ENCODE results near the gene LARGE1.

The LARGE1 gene

DNA sequence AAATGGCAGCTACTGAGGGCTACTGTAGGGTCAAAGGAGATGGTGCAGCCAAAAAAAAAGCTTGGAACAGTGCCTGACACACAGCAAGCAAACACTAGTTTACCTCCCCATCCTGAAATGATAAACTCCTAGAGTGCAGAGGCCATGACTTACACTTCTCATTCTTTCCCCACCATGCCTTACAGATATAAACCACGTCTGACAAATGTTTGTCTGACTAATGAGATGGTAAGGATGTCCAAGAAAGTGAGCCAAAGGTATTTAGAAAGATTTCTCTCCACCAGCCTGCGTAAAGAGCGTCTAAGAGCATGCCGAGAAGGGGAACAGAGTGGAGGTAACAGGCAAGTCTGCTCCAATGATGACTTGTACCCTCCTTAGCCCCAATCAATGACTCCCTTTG lies 99.0 kb downstream of the LARGE1 start:
- Histone ChIP-seq H3K79me2 (ENCODE audit: control insufficient read depth, insufficient read depth, low read length, poor library complexity) (no peaks in the 10 kb centered on the region), H2AK5ac (ENCODE audit: low read length) (no peak overlapping the region), H4K91ac (ENCODE audit: low read depth, low read length) (no peak overlapping the region), H3K9me3 (ENCODE audit: insufficient read depth, low read depth, low read length) (peaks cover 2% of the 10 kb centered on the region), H2BK5ac (ENCODE audit: low read depth, low read length, poor library complexity) (no peak overlapping the region), H3K4me2 (ENCODE audit: low read length) (no peak overlapping the region), H3K79me1 (ENCODE audit: low read length) (no peaks in the 10 kb centered on the region), H2BK12ac (ENCODE audit: low read length) (no peak overlapping the region), H3K9ac (ENCODE audit: low read length) (no peak overlapping the region), H4K8ac (ENCODE audit: low read depth, low read length) (no peak overlapping the region), H3K36me3 (ENCODE audit: control insufficient read depth in 1 of 2, insufficient read depth in 2 of 2, low read length in 2 of 2) (no peaks in the 10 kb centered on the region), H3K23ac (ENCODE audit: low read length) (no peak overlapping the region), H3K4ac (ENCODE audit: low read depth, low read length) (no peak overlapping the region), H2AFZ (ENCODE audit: insufficient read depth, low read length, poor library complexity) (no peak overlapping the region), H2BK120ac (ENCODE audit: insufficient read depth, low read length, poor library complexity) (no peak overlapping the region), H3K4me1 (ENCODE audit: control insufficient read depth in 1 of 2, insufficient read depth in 2 of 2, low read length in 2 of 2) (peaks cover 0 to 2% of the 10 kb centered on the region in 2 experiments), H3K27ac (ENCODE audit: low read depth, low read length) (no peak overlapping the region), H4K12ac (ENCODE audit: low read depth, low read length) (no peak overlapping the region), H3K18ac (ENCODE audit: low read length) (no peak overlapping the region), H3K14ac (ENCODE audit: low read length) (no peak overlapping the region), H3K27me3 (ENCODE audit: insufficient read depth, low read length) (no peaks in the 10 kb centered on the region), H3K4me3 (ENCODE audit: low read depth, low read length) (no peak overlapping the region)
- no CpG with 5 or more reads among the region's 4 CpGs for WGBS (ENCODE audit: extremely low coverage, insufficient coverage, insufficient read length)
- no peak for DNase-seq

DNA sequence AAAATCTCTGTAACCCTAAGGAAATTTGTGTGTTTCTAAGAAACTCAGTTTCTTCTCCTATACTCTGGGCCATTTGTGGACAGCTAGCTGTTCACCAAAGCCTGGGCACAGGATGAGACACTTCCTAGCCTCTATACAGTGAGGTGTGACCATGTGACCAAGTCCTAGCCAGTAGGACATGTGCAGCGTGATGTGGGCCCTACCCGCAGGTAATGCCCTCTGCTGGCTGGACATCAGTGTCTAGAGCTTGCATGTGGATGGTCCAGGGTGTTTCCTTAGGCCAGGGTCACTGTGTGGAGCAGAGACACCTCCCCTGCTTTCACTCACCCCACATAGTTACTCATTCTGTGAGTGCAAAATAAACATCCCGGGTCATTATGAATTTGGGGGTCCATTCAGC lies 100.5 kb downstream of the LARGE1 start:
- no peak overlapping the region for H4K91ac ChIP-seq (ENCODE audit: low read depth, low read length)
- WGBS (ENCODE audit: extremely low coverage, insufficient coverage, insufficient read length), result no CpG with 5 or more reads among the region's 3 CpGs
- H3K14ac ChIP-seq (ENCODE audit: low read length), result no peak overlapping the region
- peaks cover 2% of the 10 kb centered on the region for H3K9me3 ChIP-seq (ENCODE audit: insufficient read depth, low read depth, low read length)
- H3K79me1 ChIP-seq (ENCODE audit: low read length), result no peaks in the 10 kb centered on the region
- no peak overlapping the region for H3K4me2 ChIP-seq (ENCODE audit: low read length)
- H3K27me3 ChIP-seq (ENCODE audit: insufficient read depth, low read length), result no peaks in the 10 kb centered on the region
- no peak overlapping the region for H2BK12ac ChIP-seq (ENCODE audit: low read length)
- no peaks in the 10 kb centered on the region for H3K79me2 ChIP-seq (ENCODE audit: control insufficient read depth, insufficient read depth, low read length, poor library complexity)
- no peak overlapping the region for H2BK5ac ChIP-seq (ENCODE audit: low read depth, low read length, poor library complexity)
- H3K18ac ChIP-seq (ENCODE audit: low read length), result no peak overlapping the region
- no peak overlapping the region for H2AK5ac ChIP-seq (ENCODE audit: low read length)
- H3K27ac ChIP-seq (ENCODE audit: low read depth, low read length), result no peak overlapping the region
- no peak overlapping the region for H3K4ac ChIP-seq (ENCODE audit: low read depth, low read length)
- H3K23ac ChIP-seq (ENCODE audit: low read length), result no peak overlapping the region
- no peak overlapping the region for H2AFZ ChIP-seq (ENCODE audit: insufficient read depth, low read length, poor library complexity)
- H2BK120ac ChIP-seq (ENCODE audit: insufficient read depth, low read length, poor library complexity), result no peak overlapping the region
- no peak overlapping the region for H4K8ac ChIP-seq (ENCODE audit: low read depth, low read length)
- H3K4me3 ChIP-seq (ENCODE audit: low read depth, low read length), result no peak overlapping the region
- no peak for DNase-seq
- no peaks in the 10 kb centered on the region for H3K36me3 ChIP-seq (ENCODE audit: control insufficient read depth in 1 of 2, insufficient read depth in 2 of 2, low read length in 2 of 2)
- H4K12ac ChIP-seq (ENCODE audit: low read depth, low read length), result no peak overlapping the region
- no peaks in the 10 kb centered on the region for H3K4me1 ChIP-seq (ENCODE audit: control insufficient read depth in 1 of 2, insufficient read depth in 2 of 2, low read length in 2 of 2)
- no peak overlapping the region for H3K9ac ChIP-seq (ENCODE audit: low read length)

DNA sequence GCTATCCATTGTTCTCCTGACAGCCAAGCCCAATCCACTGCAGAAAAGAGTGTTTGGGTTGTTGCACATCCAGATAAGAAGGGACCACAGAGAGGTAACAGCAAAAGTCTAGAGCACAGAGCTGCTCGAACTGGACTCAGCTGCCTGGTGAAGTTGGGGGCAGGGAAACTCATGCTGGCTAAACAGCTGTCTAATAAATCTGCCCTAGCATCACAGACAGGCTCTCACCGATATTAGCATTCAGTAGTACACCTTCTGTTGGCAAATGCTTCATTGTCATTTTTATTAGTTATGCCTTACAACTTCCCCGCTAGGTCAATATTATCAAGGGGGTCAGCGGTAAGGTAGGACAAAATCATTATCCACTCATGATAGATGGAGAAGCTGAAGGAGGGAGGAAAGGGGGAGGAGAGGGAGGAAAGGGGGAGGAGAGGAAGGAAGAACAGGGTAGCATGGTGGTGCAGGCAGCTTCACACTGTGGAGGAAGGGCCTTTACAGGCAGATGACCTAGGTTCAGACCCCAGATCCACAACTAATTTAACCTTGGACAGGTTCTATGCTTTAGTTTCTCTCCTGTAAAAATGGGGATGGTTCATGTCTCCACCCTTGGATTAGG lies 102.7 kb downstream of the LARGE1 start:
- no peak overlapping the region for H2BK120ac ChIP-seq (ENCODE audit: insufficient read depth, low read length, poor library complexity)
- no peak overlapping the region for H4K12ac ChIP-seq (ENCODE audit: low read depth, low read length)
- H3K4ac ChIP-seq (ENCODE audit: low read depth, low read length), result no peak overlapping the region
- H2BK5ac ChIP-seq (ENCODE audit: low read depth, low read length, poor library complexity), result no peak overlapping the region
- no peak overlapping the region for H3K4me3 ChIP-seq (ENCODE audit: low read depth, low read length)
- no peaks in the 10 kb centered on the region for H3K79me2 ChIP-seq (ENCODE audit: control insufficient read depth, insufficient read depth, low read length, poor library complexity)
- H4K8ac ChIP-seq (ENCODE audit: low read depth, low read length), result no peak overlapping the region
- no peak overlapping the region for H3K27ac ChIP-seq (ENCODE audit: low read depth, low read length)
- peaks cover 0 to under 1% of the 10 kb centered on the region in 2 experiments for H3K4me1 ChIP-seq (ENCODE audit: control insufficient read depth in 1 of 2, insufficient read depth in 2 of 2, low read length in 2 of 2)
- no peaks in the 10 kb centered on the region for H3K79me1 ChIP-seq (ENCODE audit: low read length)
- no peak overlapping the region for H3K4me2 ChIP-seq (ENCODE audit: low read length)
- peaks cover 2% of the 10 kb centered on the region for H3K9me3 ChIP-seq (ENCODE audit: insufficient read depth, low read depth, low read length)
- H3K18ac ChIP-seq (ENCODE audit: low read length), result no peak overlapping the region
- no peaks in the 10 kb centered on the region for H3K27me3 ChIP-seq (ENCODE audit: insufficient read depth, low read length)
- no peak overlapping the region for H3K23ac ChIP-seq (ENCODE audit: low read length)
- no peak overlapping the region for H2AFZ ChIP-seq (ENCODE audit: insufficient read depth, low read length, poor library complexity)
- H3K14ac ChIP-seq (ENCODE audit: low read length), result no peak overlapping the region
- no CpG with 5 or more reads among the region's 4 CpGs for WGBS (ENCODE audit: extremely low coverage, insufficient coverage, insufficient read length)
- no peaks in the 10 kb centered on the region for H3K36me3 ChIP-seq (ENCODE audit: control insufficient read depth in 1 of 2, insufficient read depth in 2 of 2, low read length in 2 of 2)
- H3K9ac ChIP-seq (ENCODE audit: low read length), result no peak overlapping the region
- H2BK12ac ChIP-seq (ENCODE audit: low read length), result no peak overlapping the region
- no peak for DNase-seq
- H4K91ac ChIP-seq (ENCODE audit: low read depth, low read length), result no peak overlapping the region
- no peak overlapping the region for H2AK5ac ChIP-seq (ENCODE audit: low read length)

GRCh38 chr22:33812360-33812977 lies 107.8 kb downstream of the LARGE1 start:
- H3K27me3 ChIP-seq (ENCODE audit: insufficient read depth, low read length), result no peaks in the 10 kb centered on the region
- no peaks in the 10 kb centered on the region for H3K36me3 ChIP-seq (ENCODE audit: control insufficient read depth in 1 of 2, insufficient read depth in 2 of 2, low read length in 2 of 2)
- no peak overlapping the region for H4K12ac ChIP-seq (ENCODE audit: low read depth, low read length)
- peak overlapping the region; percentile 87 for H2BK12ac ChIP-seq (ENCODE audit: low read length)
- peak overlapping the region; percentile 68 for H3K18ac ChIP-seq (ENCODE audit: low read length)
- H3K79me1 ChIP-seq (ENCODE audit: low read length), result peaks cover 3% of the 10 kb centered on the region
- no peak overlapping the region for H2AK5ac ChIP-seq (ENCODE audit: low read length)
- H3K4me2 ChIP-seq (ENCODE audit: low read length), result no peak overlapping the region
- peak overlapping the region; percentile 78 for H4K91ac ChIP-seq (ENCODE audit: low read depth, low read length)
- no peak overlapping the region for H4K8ac ChIP-seq (ENCODE audit: low read depth, low read length)
- H3K9me3 ChIP-seq (ENCODE audit: insufficient read depth, low read depth, low read length), result no peaks in the 10 kb centered on the region
- no peak overlapping the region for H3K23ac ChIP-seq (ENCODE audit: low read length)
- peak overlapping the region; percentile 57 for H3K14ac ChIP-seq (ENCODE audit: low read length)
- no peak overlapping the region for H2AFZ ChIP-seq (ENCODE audit: insufficient read depth, low read length, poor library complexity)
- WGBS (ENCODE audit: extremely low coverage, insufficient coverage, insufficient read length), result no CpG with 5 or more reads among the region's 7 CpGs
- no peak overlapping the region for H2BK5ac ChIP-seq (ENCODE audit: low read depth, low read length, poor library complexity)
- H3K79me2 ChIP-seq (ENCODE audit: control insufficient read depth, insufficient read depth, low read length, poor library complexity), result no peaks in the 10 kb centered on the region
- H3K4me1 ChIP-seq (ENCODE audit: control insufficient read depth in 1 of 2, insufficient read depth in 2 of 2, low read length in 2 of 2), result peaks cover 8 to 9% of the 10 kb centered on the region in 2 experiments
- peak overlapping the region; percentile 53 for H3K27ac ChIP-seq (ENCODE audit: low read depth, low read length)
- H3K4ac ChIP-seq (ENCODE audit: low read depth, low read length), result no peak overlapping the region
- DNase-seq, result no peak
- H2BK120ac ChIP-seq (ENCODE audit: insufficient read depth, low read length, poor library complexity), result no peak overlapping the region
- no peak overlapping the region for H3K9ac ChIP-seq (ENCODE audit: low read length)
- no peak overlapping the region for H3K4me3 ChIP-seq (ENCODE audit: low read depth, low read length)
